HG02970 (cell line): ENCODE data around the gene TPRN.

Experiments used
- ATAC-seq: cut with Tn5 transposase; IDR thresholded peaks from one replicate; pipeline ENCODE4 v1.9.1; 2021; ENCODE audit warnings: mild to moderate bottlenecking, moderate library complexity, moderate number of reproducible peaks; ENCODE audit not compliant: unreplicated experiment, low FRiP score

Gene TPRN

GRCh38 chr9:137236936-137237421 lies 36.4 kb upstream of the TPRN start:
- ATAC-seq = no peak

- no peak for ATAC-seq
These were observed 35.8 kb upstream of the TPRN start for GRCh38 chr9:137236238-137236935.

- ATAC-seq = no peak
These were observed 35.1 kb upstream of the TPRN start for GRCh38 chr9:137235424-137236237.

GRCh38 chr9:137234758-137235423 lies 34.4 kb upstream of the TPRN start:
- no peak for ATAC-seq

- no peak for ATAC-seq
These were observed 33.6 kb upstream of the TPRN start for GRCh38 chr9:137234055-137234697.

GRCh38 chr9:137233143-137233980 lies 32.8 kb upstream of the TPRN start:
- ATAC-seq = no peak

- no peak for ATAC-seq
These were observed 32.0 kb upstream of the TPRN start for GRCh38 chr9:137232510-137232909.

GRCh38 chr9:137232101-137232500 lies 31.6 kb upstream of the TPRN start:
- no peak for ATAC-seq

GRCh38 chr9:137231372-137232039 lies 31.0 kb upstream of the TPRN start:
- ATAC-seq = no peak

GRCh38 chr9:137230705-137231371 lies 30.3 kb upstream of the TPRN start, which contains the start of gene SLC34A3:
Gene SLC34A3, plus strand, starts transcription at chr9:137230901. Its CDS starts 802 bp downstream, at chr9:137231703.
- ATAC-seq = no peak

- ATAC-seq = no peak
These were observed 29.6 kb upstream of the TPRN start for GRCh38 chr9:137229903-137230704.

- ATAC-seq = no peak
These were observed 28.7 kb upstream of the TPRN start for GRCh38 chr9:137228968-137229896.

GRCh38 chr9:137228506-137228967 lies 28.0 kb upstream of the TPRN start:
- no peak for ATAC-seq

GRCh38 chr9:137227853-137228505 lies 27.4 kb upstream of the TPRN start:
- ATAC-seq = no peak

- ATAC-seq = no peak
These were observed 26.7 kb upstream of the TPRN start, which contains the start of gene RNF224 for GRCh38 chr9:137227054-137227852. Gene RNF224, plus strand, starts transcription at chr9:137227502. Its CDS starts 834 bp downstream, at chr9:137228336.
